ENCODE results near the gene ZNF536. TPM values are rescaled to one million over a fixed set of nuclear protein-coding genes. Genes with fewer than 3 reads are reported as not detected.

The ZNF536 gene
- total and polyA plus RNA-seq, 7 donors = under 0.01 to 8.9 (median 3.8) TPM

DNA sequence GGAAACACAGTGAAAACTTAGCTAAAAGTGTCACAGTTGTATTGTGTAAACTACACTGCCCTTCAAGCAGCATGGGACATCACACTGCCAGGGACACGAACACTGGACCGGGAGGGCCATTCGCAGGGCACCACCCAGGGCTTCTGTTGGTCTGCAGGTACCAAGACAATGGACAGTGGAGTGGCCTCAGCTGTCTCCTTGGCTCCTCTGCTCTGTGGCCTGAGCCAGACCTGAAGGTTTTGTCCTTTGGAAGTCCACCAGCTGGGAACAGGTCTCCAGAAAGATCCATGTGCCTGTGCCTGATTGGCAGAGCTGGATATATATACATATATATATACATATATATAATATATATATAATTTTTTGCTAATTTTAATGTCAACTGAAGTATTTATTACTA, 149.8 kb downstream of the ZNF536 start:
- 88% methylated on average over 3 of the region's 3 CpGs for WGBS, 2 donors
- DNase-seq = no peak
- Histone ChIP-seq H3K9me3 (no peaks in the 10 kb centered on the region), H3K4me1 (no peaks in the 10 kb centered on the region), H3K4me3 (no peak overlapping the region), H3K27me3 (peaks cover 0 to 5% (median 0%) of the 10 kb centered on the region in 3 donors), H3K27ac (no peak overlapping the region), H3K36me3 (no peaks in the 10 kb centered on the region)
- TF ChIP-seq EP300 (IDR thresholded peaks at IDR 0.05) (no peak), CTCF (IDR thresholded peaks at IDR 0.05) (no peak), POLR2AphosphoS5 (IDR thresholded peaks at IDR 0.05) (no peak), POLR2A (IDR thresholded peaks at IDR 0.05) (no peak)
- intact Hi-C loops (cut with DNase I) = no loop called here

DNA sequence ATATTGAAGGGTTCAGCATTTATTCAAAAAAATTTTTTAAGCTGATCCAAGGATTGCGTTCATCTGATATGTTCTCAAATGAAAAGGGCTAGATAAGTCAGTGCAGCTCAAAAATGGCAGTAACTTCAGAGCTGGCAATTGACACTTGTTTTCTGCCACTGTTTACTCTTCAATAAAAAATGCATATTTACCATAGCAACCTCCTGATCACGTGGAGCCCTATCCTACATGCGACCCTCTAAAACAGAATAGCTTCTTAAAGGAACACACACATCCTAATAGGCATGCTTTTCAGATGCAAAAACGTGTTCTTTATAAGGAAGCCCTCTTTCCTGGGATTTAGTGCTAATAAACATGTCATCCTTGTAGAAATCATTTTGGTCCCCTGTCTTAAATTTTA, 150.2 kb downstream of the ZNF536 start:
- intact Hi-C loops (cut with DNase I) = no loop called here
- no peak overlapping the region for H3K27ac ChIP-seq
- no peak for TF ChIP-seq POLR2A (IDR thresholded peaks at IDR 0.05)
- TF ChIP-seq POLR2AphosphoS5 (IDR thresholded peaks at IDR 0.05) = no peak
- no peak for TF ChIP-seq CTCF (IDR thresholded peaks at IDR 0.05)
- no peak for TF ChIP-seq EP300 (IDR thresholded peaks at IDR 0.05)
- no peaks in the 10 kb centered on the region for H3K9me3 ChIP-seq
- no peak overlapping the region for H3K4me3 ChIP-seq
- no peaks in the 10 kb centered on the region for H3K4me1 ChIP-seq
- DNase-seq = no peak
- peaks cover 0 to 5% (median 0%) of the 10 kb centered on the region in 3 donors for H3K27me3 ChIP-seq
- 19 to 33% methylated on average over 4 of the region's 4 CpGs for WGBS, 2 donors
- H3K36me3 ChIP-seq = no peaks in the 10 kb centered on the region

DNA sequence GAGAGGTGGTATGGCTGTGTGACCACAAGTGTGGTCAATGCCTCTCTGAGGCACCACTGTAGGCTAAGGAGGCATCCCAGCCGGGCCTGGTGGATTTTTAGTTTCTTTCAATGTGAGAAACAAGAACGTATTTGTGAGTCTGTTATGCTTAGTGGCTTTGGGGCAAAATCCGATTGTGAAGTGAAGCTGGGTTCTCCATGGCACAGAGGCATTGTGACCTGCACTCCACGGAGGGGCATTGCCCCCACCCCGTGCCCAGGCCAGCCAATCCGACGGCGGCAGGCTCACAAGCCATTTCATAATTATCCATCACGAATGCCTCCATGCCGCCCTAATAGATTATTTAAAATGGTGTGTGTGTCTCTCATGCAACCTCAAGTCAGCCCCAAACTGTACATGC, 151.6 kb downstream of the ZNF536 start:
- Histone ChIP-seq H3K36me3 (no peaks in the 10 kb centered on the region), H3K27me3 (peaks cover 0 to 5% (median 0%) of the 10 kb centered on the region in 3 donors), H3K9me3 (no peaks in the 10 kb centered on the region), H3K27ac (no peak overlapping the region), H3K4me1 (no peaks in the 10 kb centered on the region), H3K4me3 (no peak overlapping the region)
- DNase-seq = no peak
- no peak for TF ChIP-seq CTCF (IDR thresholded peaks at IDR 0.05)
- no peak for TF ChIP-seq EP300 (IDR thresholded peaks at IDR 0.05)
- no peak for TF ChIP-seq POLR2A (IDR thresholded peaks at IDR 0.05)
- TF ChIP-seq POLR2AphosphoS5 (IDR thresholded peaks at IDR 0.05) = no peak
- 81 to 84% methylated on average over 10 of the region's 10 CpGs for WGBS, 2 donors
- intact Hi-C loops (cut with DNase I) = no loop called here

DNA sequence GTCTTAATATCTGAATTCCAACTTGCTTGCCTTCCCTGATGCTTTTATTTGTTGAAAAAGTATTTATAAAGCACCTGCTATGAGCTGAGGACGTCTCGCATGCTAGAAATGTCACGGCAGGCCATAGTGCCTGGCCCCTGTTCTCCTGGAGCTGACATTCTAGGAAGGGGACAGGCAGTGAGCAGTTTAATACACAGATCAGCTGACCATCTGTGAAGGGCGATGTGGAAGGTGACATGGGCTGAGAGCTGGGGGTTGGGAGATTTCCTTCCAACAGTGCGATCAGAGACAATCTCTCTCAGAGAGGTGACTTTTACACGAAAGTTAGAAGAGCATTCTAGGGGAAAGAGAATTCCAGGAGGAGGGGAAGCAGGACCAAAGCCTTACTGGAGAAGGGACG, 153.2 kb downstream of the ZNF536 start:
- no peak for DNase-seq
- Histone ChIP-seq H3K4me1 (no peaks in the 10 kb centered on the region), H3K27ac (no peak overlapping the region), H3K36me3 (no peaks in the 10 kb centered on the region), H3K4me3 (no peak overlapping the region), H3K9me3 (no peaks in the 10 kb centered on the region), H3K27me3 (peaks cover 0 to 5% (median 0%) of the 10 kb centered on the region in 3 donors)
- 78 to 83% methylated on average over 7 of the region's 7 CpGs for WGBS, 2 donors
- TF ChIP-seq EP300 (IDR thresholded peaks at IDR 0.05) (no peak), POLR2A (IDR thresholded peaks at IDR 0.05) (no peak), CTCF (IDR thresholded peaks at IDR 0.05) (no peak), POLR2AphosphoS5 (IDR thresholded peaks at IDR 0.05) (no peak)
- intact Hi-C loops (cut with DNase I) = no loop called here

GRCh38 chr19:30528919-30529318, 156.7 kb downstream of the ZNF536 start:
- 71 to 82% methylated on average over 8 of the region's 8 CpGs for WGBS, 2 donors
- no peak for DNase-seq
- Histone ChIP-seq H3K4me1 (no peaks in the 10 kb centered on the region), H3K27me3 (peaks cover 0 to under 1% (median 0%) of the 10 kb centered on the region in 3 donors), H3K9me3 (no peaks in the 10 kb centered on the region), H3K27ac (no peak overlapping the region), H3K4me3 (no peak overlapping the region), H3K36me3 (no peaks in the 10 kb centered on the region)
- intact Hi-C loops (cut with DNase I) = no loop called here
- no peak for TF ChIP-seq EP300 (IDR thresholded peaks at IDR 0.05)
- TF ChIP-seq POLR2A (IDR thresholded peaks at IDR 0.05) = no peak
- TF ChIP-seq CTCF (IDR thresholded peaks at IDR 0.05) = no peak
- TF ChIP-seq POLR2AphosphoS5 (IDR thresholded peaks at IDR 0.05) = no peak

All from sigmoid colon (tissue), 7 donors.